Kidney capillary endothelial cell (primary cell): ENCODE data around the gene CX3CR1.

ENCODE experiments used
- DNase-seq: peaks from one replicate; pipeline ENCODE4 v3.0.0-alpha.2; 2018; ENCODE audit warnings: low spot score

Gene CX3CR1

GRCh38 chr3:39291903-39292329, 12.1 kb upstream of the CX3CR1 start:
- peak; percentile 49 for DNase-seq

- no peak for DNase-seq
Observed at GRCh38 chr3:39290255-39290654, 10.4 kb upstream of the CX3CR1 start.

GRCh38 chr3:39289107-39289506, 9.3 kb upstream of the CX3CR1 start:
- DNase-seq: no peak

GRCh38 chr3:39288300-39288808, 8.5 kb upstream of the CX3CR1 start:
- peak; percentile 53 for DNase-seq

- DNase-seq: no peak
Observed at GRCh38 chr3:39287216-39288164, 7.7 kb upstream of the CX3CR1 start.

- no peak for DNase-seq
Observed at GRCh38 chr3:39286771-39287170, 6.9 kb upstream of the CX3CR1 start.

GRCh38 chr3:39285332-39285731, 5.5 kb upstream of the CX3CR1 start:
- no peak for DNase-seq

GRCh38 chr3:39284457-39284881, 4.6 kb upstream of the CX3CR1 start:
- DNase-seq: no peak

- no peak for DNase-seq
Observed at GRCh38 chr3:39282057-39282456, 2.2 kb upstream of the CX3CR1 start.

- DNase-seq: no peak
Observed at GRCh38 chr3:39281533-39281932, 1.7 kb upstream of the CX3CR1 start.

- DNase-seq: no peak
Observed at GRCh38 chr3:39280571-39280970, 735 bp upstream of the CX3CR1 start.

- DNase-seq: no peak
Observed at GRCh38 chr3:39278616-39278935, 1.3 kb downstream of the CX3CR1 start.

GRCh38 chr3:39277893-39278615, 1.8 kb downstream of the CX3CR1 start:
- DNase-seq: no peak

- DNase-seq: no peak
Observed at GRCh38 chr3:39276746-39277145, 3.1 kb downstream of the CX3CR1 start.

- DNase-seq: no peak
Observed at GRCh38 chr3:39275963-39276593, 3.8 kb downstream of the CX3CR1 start.

GRCh38 chr3:39275052-39275451, 4.8 kb downstream of the CX3CR1 start:
- DNase-seq: no peak

- no peak for DNase-seq
Observed at GRCh38 chr3:39273119-39273518, 6.7 kb downstream of the CX3CR1 start.

- no peak for DNase-seq
Observed at GRCh38 chr3:39272191-39272590, 7.6 kb downstream of the CX3CR1 start.

GRCh38 chr3:39271363-39271914, 8.4 kb downstream of the CX3CR1 start:
- DNase-seq: no peak

- no peak for DNase-seq
Observed at GRCh38 chr3:39269528-39269927, 10.3 kb downstream of the CX3CR1 start.

- no peak for DNase-seq
Observed at GRCh38 chr3:39268549-39268900, 11.3 kb downstream of the CX3CR1 start.
